H1 (cell line): ENCODE data around the gene ADGRG7. TPM values are rescaled to one million over a fixed set of nuclear protein-coding genes. Genes with fewer than 3 reads are reported as not detected.

Experiments used
- CTCF ChIA-PET: fragments of 300-600 bp; sonication (Branson Sonifier 250); formaldehyde crosslinking; loops from one replicate; lab custom pipeline; 2021; ENCODE audit not compliant: partially characterized antibody; lab: Charles Lee
- POLR2A ChIA-PET: fragments of 300-600 bp; sonication (Branson Sonifier 250); formaldehyde crosslinking; loops from one replicate; lab custom pipeline; 2021; ENCODE audit warnings: inconsistent platforms; ENCODE audit not compliant: partially characterized antibody; lab: Charles Lee
- DNase-seq, 2 experiments: peaks; one replicate each; pipeline versions ENCODE4 v3.0.0 to v3.0.0-alpha.2; 2010 to 2022; ENCODE audit warnings: low spot score in 2 of 2, low read depth in 1 of 2, mixed read lengths in 1 of 2
- FAIRE-seq: peaks from 2 replicates; lab custom pipeline; 2011; peaks lifted over from hg19 to GRCh38; lab: Jason Lieb, UNC
- H2AFZ ChIP-seq: 2 replicates; pipeline ENCODE4 v1.8.1; 2012; ENCODE audit warnings: low read length, inconsistent platforms
- H2AK5ac ChIP-seq: 2 replicates; pipeline ENCODE4 v1.6.1; 2013; ENCODE audit warnings: low read depth, low read length
- H2BK120ac ChIP-seq: replicated peaks from 2 replicates; pipeline ENCODE3; 2013; ENCODE audit warnings: low read depth, low read length, inconsistent platforms
- H2BK12ac ChIP-seq: 2 replicates; pipeline ENCODE4 v1.6.1; 2013; ENCODE audit warnings: low read depth, low read length
- H2BK15ac ChIP-seq: 2 replicates; pipeline ENCODE4 v1.6.1; 2013; ENCODE audit warnings: low read length
- H2BK20ac ChIP-seq: 2 replicates; pipeline ENCODE4 v1.6.1; 2013; ENCODE audit warnings: low read length
- H2BK5ac ChIP-seq: 2 replicates; pipeline ENCODE4 v1.6.1; 2013; ENCODE audit warnings: low read depth, low read length
- H3K14ac ChIP-seq: 2 replicates; pipeline ENCODE4 v1.6.1; 2013; ENCODE audit warnings: inconsistent platforms; ENCODE audit not compliant: insufficient read length
- H3K18ac ChIP-seq: 2 replicates; pipeline ENCODE4 v1.6.1; 2013; ENCODE audit warnings: low read length; ENCODE audit errors: extremely low read depth
- H3K23ac ChIP-seq: 2 replicates; pipeline ENCODE4 v1.6.1; 2013; ENCODE audit warnings: inconsistent platforms; ENCODE audit not compliant: insufficient read length
- H3K23me2 ChIP-seq: 2 replicates; pipeline ENCODE4 v1.6.1; 2013; ENCODE audit warnings: low read depth, low read length
- H3K27ac ChIP-seq: 2 replicates; pipeline ENCODE4 v1.6.1; 2011; ENCODE audit warnings: low read depth, low read length, inconsistent platforms
- H3K27me3 ChIP-seq, 4 experiments: replicated peaks in 1 of 4; 1 replicate in 1 of 4; 2 replicates in 3 of 4; pipeline versions ENCODE4 v1.6.1 to v1.8.1; 2011 to 2013; ENCODE audit warnings: low read length in 3 of 4, mild to moderate bottlenecking in 3 of 4, inconsistent platforms in 2 of 4, mixed read lengths in 2 of 4, moderate library complexity in 1 of 4; ENCODE audit not compliant: control insufficient read depth in 3 of 4, insufficient read depth in 3 of 4; ENCODE audit errors: extremely low read depth in 1 of 4
- H3K36me3 ChIP-seq, 4 experiments: 2 replicates each; pipeline versions ENCODE4 v1.6.1 to v1.8.1; 2011 to 2013; ENCODE audit warnings: mild to moderate bottlenecking in 4 of 4, low read length in 3 of 4, moderate library complexity in 2 of 4, control low read depth in 1 of 4, inconsistent platforms in 1 of 4; ENCODE audit not compliant: insufficient read depth in 4 of 4, control insufficient read depth in 2 of 4
- H3K4ac ChIP-seq: replicated peaks from 2 replicates; pipeline ENCODE3; 2013; ENCODE audit warnings: low read length, low read depth, mixed read lengths, inconsistent platforms; ENCODE audit not compliant: insufficient read length
- H3K4me1 ChIP-seq, 4 experiments: replicated peaks in 1 of 4; 1 replicate in 1 of 4; 2 replicates in 3 of 4; pipeline versions ENCODE4 v1.6.1 to v1.8.1; 2011 to 2013; ENCODE audit warnings: low read length in 3 of 4, inconsistent platforms in 2 of 4, mixed read lengths in 1 of 4; ENCODE audit not compliant: insufficient read depth in 4 of 4, control insufficient read depth in 3 of 4
- H3K4me2 ChIP-seq, 2 experiments: 2 replicates each; pipeline versions ENCODE4 v1.6.1 to v1.8.1; 2011 to 2013; ENCODE audit warnings: low read depth in 2 of 2, low read length in 2 of 2, control low read depth in 1 of 2, inconsistent platforms in 1 of 2, mild to moderate bottlenecking in 1 of 2; ENCODE audit not compliant: insufficient read depth in 1 of 2
- H3K4me3 ChIP-seq, 4 experiments: fragments of 200-600, 300-600 bp in 1 of 4; sonication (generic), shearing (Covaris generic), sonication (Bioruptor Twin) in 1 of 4; 2 replicates each; pipeline versions ENCODE4 v1.5.1 to v1.8.1; 2011 to 2016; ENCODE audit warnings: low read length in 4 of 4, low read depth in 3 of 4, control low read depth in 2 of 4, inconsistent platforms in 2 of 4, mild to moderate bottlenecking in 2 of 4, mixed read lengths in 1 of 4, moderate library complexity in 1 of 4; ENCODE audit not compliant: insufficient read depth in 2 of 4; ENCODE audit errors: extremely low read depth in 1 of 4
- H3K56ac ChIP-seq: replicated peaks from 2 replicates; pipeline ENCODE3; 2013; ENCODE audit warnings: low read depth, mild to moderate bottlenecking, mixed read lengths, low read length, inconsistent platforms; ENCODE audit not compliant: insufficient read length
- H3K79me1 ChIP-seq: 2 replicates; pipeline ENCODE4 v1.6.1; 2013; ENCODE audit warnings: low read depth, low read length, control low read depth
- H3K79me2 ChIP-seq, 2 experiments: 2 replicates each; pipeline versions ENCODE4 v1.6.1 to v1.8.1; 2012 to 2013; ENCODE audit warnings: low read length in 2 of 2, mild to moderate bottlenecking in 2 of 2, inconsistent platforms in 1 of 2; ENCODE audit not compliant: insufficient read depth in 2 of 2, control insufficient read depth in 1 of 2
- H3K9ac ChIP-seq, 4 experiments: replicated peaks in 1 of 4; 1 replicate in 1 of 4; 2 replicates in 3 of 4; pipeline versions ENCODE4 v1.6.1 to v1.8.1; 2011 to 2013; ENCODE audit warnings: low read depth in 3 of 4, low read length in 3 of 4, control low read depth in 2 of 4, mild to moderate bottlenecking in 2 of 4, moderate library complexity in 2 of 4, inconsistent platforms in 1 of 4; ENCODE audit errors: extremely low read depth in 1 of 4
- H3K9me3 ChIP-seq, 2 experiments: 2 replicates each; pipeline versions ENCODE4 v1.6.1 to v1.8.1; 2012 to 2013; ENCODE audit warnings: mild to moderate bottlenecking in 2 of 2, moderate library complexity in 2 of 2, control low read depth in 1 of 2, inconsistent platforms in 1 of 2, low read depth in 1 of 2, low read length in 1 of 2, mixed read lengths in 1 of 2; ENCODE audit not compliant: insufficient read depth in 2 of 2
- H4K20me1 ChIP-seq, 2 experiments: replicated peaks in 1 of 2; 2 replicates each; pipeline versions ENCODE3 to v1.8.1; 2011 to 2013; ENCODE audit warnings: inconsistent platforms in 2 of 2, low read length in 2 of 2, mild to moderate bottlenecking in 1 of 2; ENCODE audit not compliant: insufficient read depth in 2 of 2, control insufficient read depth in 1 of 2
- H4K5ac ChIP-seq: 2 replicates; pipeline ENCODE4 v1.6.1; 2013; ENCODE audit warnings: low read length, low read depth, mixed read lengths, inconsistent platforms; ENCODE audit not compliant: insufficient read length
- H4K8ac ChIP-seq: 2 replicates; pipeline ENCODE4 v1.8.0; 2013; ENCODE audit warnings: mild to moderate bottlenecking, moderate library complexity, low read length, inconsistent platforms; ENCODE audit not compliant: insufficient read depth; ENCODE audit errors: extremely low read depth
- H4K91ac ChIP-seq: replicated peaks from 2 replicates; pipeline ENCODE3; 2013; ENCODE audit warnings: low read length, mixed read lengths, inconsistent platforms; ENCODE audit not compliant: insufficient read length
- POU5F1 ChIP-seq: IDR thresholded peaks from 2 replicates; pipeline ENCODE4 v1.6.1; 2011; ENCODE audit warnings: low read depth, mild to moderate bottlenecking, low read length, moderate library complexity
- WGBS, 2 experiments: shearing (Covaris generic) in 1 of 2; methylation state at CpG; one replicate each; pipeline versions ENCODE4 v1.1.6 to v1.1.7; 2013 to 2015; ENCODE audit warnings: low lambda C conversion rate in 2 of 2, mixed read lengths in 2 of 2, inconsistent platforms in 1 of 2, low coverage in 1 of 2, missing lambda C conversion rate in 1 of 2; ENCODE audit not compliant: insufficient replicate concordance in 2 of 2, insufficient coverage in 1 of 2, insufficient read length in 1 of 2; ENCODE audit errors: extremely low coverage in 1 of 2, missing lambda C conversion rate in 1 of 2; 5-methylcytosine and 5-hydroxymethylcytosine counted together
- polyA plus RNA-seq, 7 experiments: library from polyadenylated mRNA; depleted of rRNA in 3 of 7; stranded (reverse) in 5 of 7; unstranded in 2 of 7; fragments of >200 nt in 5 of 7; fragments of 200-250 nt in 2 of 7; gene quantifications; 1 replicate in 5 of 7; 2 replicates in 1 of 7; 4 replicates in 1 of 7; pipeline versions ENCODE4 v1.2.1 to v1.2.3, GENCODE V29; 2011 to 2013; ENCODE audit warnings: missing spikeins in 2 of 7, mixed read lengths in 2 of 7
- total RNA-seq: library from RNA; stranded (reverse); fragmentation: NEBNext Ultra II Directional; extraction: Animal tissue kit (Norgen Biotek cat#: 25700); gene quantifications from 2 replicates; pipeline ENCODE4 v1.2.1, GENCODE V29; 2021

ADGRG7 gene
- total and polyA plus RNA-seq, 2 of the 8 experiments (the other 6 are each of a cell fraction or from before 2014, with no cell fraction given), result not detected

GRCh38 chr3:100629421-100630127, 20.2 kb downstream of the ADGRG7 start:
- no peak for DNase-seq
- Histone ChIP-seq H2BK120ac (no peak overlapping the region), H3K36me3 (no peaks in the 10 kb centered on the region), H3K23ac (no peak overlapping the region), H3K14ac (no peak overlapping the region), H2BK12ac (no peak overlapping the region), H4K5ac (no peak overlapping the region), H3K9me3 (no peaks in the 10 kb centered on the region), H3K4me2 (no peak overlapping the region), H3K9ac (no peak overlapping the region), H3K27me3 (no peaks in the 10 kb centered on the region), H4K91ac (no peak overlapping the region), H2BK20ac (no peak overlapping the region), H2AFZ (no peak overlapping the region), H3K18ac (no peak overlapping the region), H3K23me2 (no peaks in the 10 kb centered on the region), H3K79me2 (no peaks in the 10 kb centered on the region), H4K20me1 (no peaks in the 10 kb centered on the region), H2BK5ac (no peak overlapping the region), H3K4ac (no peak overlapping the region), H3K79me1 (no peaks in the 10 kb centered on the region), H3K27ac (no peak overlapping the region), H2AK5ac (no peak overlapping the region), H3K4me1 (peaks cover 0 to 4% (median 0%) of the 10 kb centered on the region in 4 experiments; a peak in 1 of 7 replicates), H3K56ac (no peak overlapping the region), H2BK15ac (no peak overlapping the region), H3K4me3 (no peak overlapping the region), H4K8ac (no peak overlapping the region)
- WGBS, 2 experiments, result 89% methylated on average over 3 of the region's 3 CpGs; no CpG with 5 or more reads in 1 of the 2 experiments
- ChIA-PET CTCF (interaction anchor here (0.6 kb wide), 1 partner anchor 113 kb away, joined by 3 read pairs; no protein-coding TSS in a partner anchor), POLR2A (no interaction called here)
- TF ChIP-seq POU5F1, result no peak
- no peak for FAIRE-seq
